ENCODE measurements around the gene ARHGEF40. TPM values are rescaled to one million over a fixed set of nuclear protein-coding genes. Genes with fewer than 3 reads are reported as not detected.

Gene ARHGEF40
- 7.0 to 10.6 TPM (median 8.9 TPM) in 5 replicates for total RNA-seq (2022; extraction: Qiagen RNA extraction)

GRCh38 chr14:21070083-21070609, at the start of gene ARHGEF40:
ARHGEF40 (plus strand) TSS chr14:21070304; CDS start chr14:21070397, 93 bp downstream.

DNA sequence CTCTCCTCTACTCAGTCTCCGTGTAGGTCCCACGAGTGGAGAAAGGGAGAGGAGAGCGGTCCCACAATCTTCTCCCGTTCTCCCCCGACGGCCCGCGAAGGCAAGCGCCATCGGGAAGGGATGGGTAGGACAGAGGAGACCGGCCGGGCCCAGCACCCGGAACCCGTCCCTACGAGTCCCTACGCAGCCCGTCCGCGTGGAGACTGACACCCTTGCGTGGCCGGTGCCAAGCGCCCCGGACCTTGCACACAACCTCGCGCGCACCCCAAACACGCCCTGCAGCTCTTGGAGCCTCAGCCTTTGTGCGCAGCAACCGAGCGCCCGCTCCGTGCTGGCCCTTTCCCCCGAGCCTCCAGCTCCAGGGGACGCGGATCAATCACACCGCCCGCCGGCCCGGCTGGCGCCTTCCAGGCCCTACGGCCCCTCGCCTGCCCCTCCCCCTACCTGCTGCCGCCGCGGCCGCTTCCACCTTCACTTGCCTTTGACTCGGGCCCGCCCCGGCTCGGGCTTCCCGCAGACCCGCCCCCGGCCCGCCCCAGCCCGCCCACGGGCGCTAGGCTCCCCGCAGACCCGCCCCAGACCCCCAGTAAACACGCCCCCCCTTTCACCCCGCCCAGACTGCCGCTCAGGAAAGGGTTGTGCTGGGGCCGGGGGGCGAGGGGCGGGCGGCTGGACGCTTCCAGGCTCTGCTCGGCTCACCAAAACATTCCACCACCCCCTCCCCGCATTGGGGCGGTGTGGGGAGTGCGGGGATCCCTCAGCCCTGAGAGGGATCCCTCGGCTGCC, 45.3 kb upstream of the ARHGEF40 start, which contains the start of gene NDRG2:
Gene NDRG2 (minus strand): TSS at position 477 of the 786 bp plus-strand sequence. CDS start 1,746 bp downstream, outside the sequence.

GRCh38 chr14:21029917-21030316, 40.2 kb upstream of the ARHGEF40 start, which contains the start of gene TPPP2:
TPPP2 (plus strand) TSS chr14:21030217; CDS start chr14:21030582, 365 bp downstream.

GRCh38 chr14:21034707-21035106, 35.4 kb upstream of the ARHGEF40 start, which contains the start of gene RNASE13:
RNASE13 (minus strand) TSS chr14:21034807; CDS start chr14:21034288, 519 bp downstream.

DNA sequence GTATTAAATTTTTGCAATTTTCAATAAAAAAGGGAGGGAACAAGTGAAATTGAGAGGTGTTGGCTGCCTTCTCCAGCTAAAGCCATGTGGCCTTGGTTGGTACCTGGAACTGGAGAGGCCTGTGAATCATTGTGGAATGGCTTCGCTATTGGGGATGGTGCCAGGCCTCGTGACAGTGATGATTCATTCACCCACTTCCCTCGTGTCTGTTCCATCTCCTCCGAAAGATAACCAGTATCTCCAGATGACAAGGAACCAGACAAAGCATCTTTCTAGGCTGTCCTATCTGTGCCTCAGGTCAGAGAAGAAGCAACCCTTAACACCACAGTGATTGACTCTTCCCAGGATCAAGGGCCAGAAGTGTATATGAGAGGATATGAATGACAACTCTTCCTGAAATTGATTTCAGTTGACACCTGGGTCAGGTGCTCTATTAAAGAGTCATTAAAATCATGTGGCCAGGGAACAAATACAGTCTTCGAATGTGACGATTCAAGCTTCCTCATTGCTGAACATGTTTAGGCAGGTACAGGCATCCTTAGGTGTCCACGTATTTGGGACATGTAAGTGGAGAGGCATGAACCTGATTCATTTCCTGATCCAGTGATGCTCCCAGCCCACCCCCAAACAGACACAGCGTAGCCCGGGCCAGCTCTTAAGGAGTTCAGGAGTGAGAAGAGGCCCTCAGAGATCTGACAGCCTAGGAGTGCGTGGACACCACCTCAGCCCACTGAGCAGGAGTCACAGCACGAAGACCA, 28.2 kb upstream of the ARHGEF40 start, which contains the start of gene RNASE7:
Gene RNASE7 (plus strand): TSS at position 687 of the 758 bp plus-strand sequence. CDS start 631 bp downstream, outside the sequence.

GRCh38 chr14:21057803-21058675, 12.1 kb upstream of the ARHGEF40 start, which contains the start of gene RNASE8:
RNASE8 (plus strand) TSS chr14:21057822; CDS start chr14:21057893, 71 bp downstream.

DNA sequence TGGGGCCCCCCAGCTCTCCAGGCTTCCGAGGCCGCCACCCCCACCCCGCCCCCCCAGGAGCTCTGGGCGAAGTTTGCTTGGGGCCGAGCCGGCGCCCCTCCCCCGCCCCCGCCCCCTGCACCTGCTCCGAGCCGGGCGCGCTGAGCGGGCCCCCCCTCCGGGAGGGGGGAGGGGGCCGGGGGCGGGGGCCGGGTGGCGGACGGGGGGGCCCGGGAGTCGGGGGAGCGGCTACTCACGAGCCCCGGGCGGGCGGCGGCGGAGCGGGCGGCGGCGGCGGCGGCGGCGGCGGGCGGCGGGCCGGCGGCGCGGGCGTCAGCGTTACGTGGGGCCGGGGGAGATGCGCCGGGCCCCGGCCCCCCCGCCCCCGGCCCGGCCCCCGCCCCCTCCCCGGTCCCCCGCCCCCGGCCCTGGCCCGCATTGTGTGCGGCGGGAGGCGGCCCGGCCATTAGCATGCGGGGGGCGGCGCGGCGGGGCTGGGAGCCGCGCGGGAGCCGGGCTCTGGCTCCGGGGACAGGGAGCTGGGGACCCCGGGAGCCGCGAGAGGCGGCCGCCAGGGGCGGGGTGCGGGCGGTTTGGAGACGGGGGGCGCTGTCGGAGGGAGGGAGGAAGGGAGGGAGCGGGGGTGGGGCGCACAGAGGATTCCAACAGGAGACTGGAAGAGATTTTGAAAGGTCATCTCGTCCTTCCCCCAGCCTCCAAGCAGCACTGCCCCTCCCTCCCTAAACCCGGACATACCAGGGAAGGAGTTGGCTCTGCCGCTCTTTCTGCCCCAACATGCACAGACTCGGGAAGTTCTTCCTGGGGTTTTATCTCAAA, 28.2 kb downstream of the ARHGEF40 start, which contains the start of gene ZNF219:
Gene ZNF219 (minus strand): TSS at position 580 of the 816 bp plus-strand sequence. CDS start 5,064 bp downstream, outside the sequence.

DNA sequence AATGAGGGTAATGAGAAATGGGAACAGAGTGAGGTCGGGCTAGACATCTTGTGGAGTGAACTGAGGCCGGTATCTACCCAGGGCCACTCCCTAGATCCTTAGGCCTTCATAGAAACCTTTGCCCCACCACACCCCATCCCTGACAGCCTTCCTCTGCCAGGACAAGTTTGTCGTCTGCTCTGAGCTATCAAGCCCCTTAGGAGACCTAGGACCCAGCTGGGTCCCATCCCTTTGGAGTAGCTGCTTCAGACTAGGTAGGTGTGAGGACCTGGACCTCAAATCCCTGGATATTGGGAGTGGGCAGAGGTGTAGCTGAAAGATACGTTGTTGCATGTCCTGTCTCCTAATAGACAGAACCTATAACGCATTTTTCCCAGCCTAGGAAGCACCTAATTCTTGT, 30.8 kb downstream of the ARHGEF40 start, which contains the start of gene TMEM253:
Gene TMEM253 (plus strand): TSS at position 136 of the 400 bp plus-strand sequence. CDS start 278 bp downstream, outside the sequence.

Other genes starting within 250 kb of the ARHGEF40 start
- gene RNASE3, start 178.9 kb upstream of the ARHGEF40 start, total RNA-seq (2022; extraction: Qiagen RNA extraction): not detected in 5 replicates
- not detected in 5 replicates for gene RNASE2, start 114.8 kb upstream of the ARHGEF40 start, total RNA-seq (2022; extraction: Qiagen RNA extraction)
- gene METTL17, start 80.3 kb upstream of the ARHGEF40 start, total RNA-seq (2022; extraction: Qiagen RNA extraction): 67.6 to 74.8 TPM (median 70.6 TPM) in 5 replicates
- gene SLC39A2, start 71.0 kb upstream of the ARHGEF40 start, total RNA-seq (2022; extraction: Qiagen RNA extraction): 0.05 TPM in 1 of 5 replicates, not detected in the others
- 2.5 to 3.8 TPM (median 2.6 TPM) in 5 replicates for gene NDRG2, start 45.2 kb upstream of the ARHGEF40 start, total RNA-seq (2022; extraction: Qiagen RNA extraction)
- not detected in 5 replicates for gene TPPP2, start 40.1 kb upstream of the ARHGEF40 start, total RNA-seq (2022; extraction: Qiagen RNA extraction)
- not detected in 5 replicates for gene RNASE13, start 35.5 kb upstream of the ARHGEF40 start, total RNA-seq (2022; extraction: Qiagen RNA extraction)
- not detected in 5 replicates for gene RNASE7, start 27.9 kb upstream of the ARHGEF40 start, total RNA-seq (2022; extraction: Qiagen RNA extraction)
- gene RNASE8, start 12.5 kb upstream of the ARHGEF40 start, total RNA-seq (2022; extraction: Qiagen RNA extraction): not detected in 5 replicates
- 18.0 to 29.6 TPM (median 28.1 TPM) in 5 replicates for gene ZNF219, start 28.4 kb downstream of the ARHGEF40 start, total RNA-seq (2022; extraction: Qiagen RNA extraction)
- gene TMEM253, start 30.8 kb downstream of the ARHGEF40 start, total RNA-seq (2022; extraction: Qiagen RNA extraction): 0.44 to 1.1 TPM (median 0.65 TPM) in 5 replicates
- not detected in 5 replicates for gene OR5AU1, start 85.8 kb downstream of the ARHGEF40 start, total RNA-seq (2022; extraction: Qiagen RNA extraction)
- 730 to 1,057 TPM (median 765 TPM) in 5 replicates for gene HNRNPC, start 199.1 kb downstream of the ARHGEF40 start, total RNA-seq (2022; extraction: Qiagen RNA extraction)
- gene RPGRIP1, start 209.8 kb downstream of the ARHGEF40 start, total RNA-seq (2022; extraction: Qiagen RNA extraction): 0.10 to 0.31 TPM (median 0.18 TPM) in 5 replicates

Measured in A549 treated with AZD2906 at 1 μM for 4 hours (cell line).